SK-N-SH treated with all-trans-retinoic acid at 6 μM for 48 hours (cell line): ENCODE data around the gene HDAC11.

Experiments used
- ATAC-seq: fragments of 200-7000 bp; cut with Tn5 transposase; 3 replicates; pipeline ENCODE4 v1.9.1; 2020; ENCODE audit warnings: mild to moderate bottlenecking, moderate library complexity
- ARNTL ChIP-seq: fragments of 450-650 bp; formaldehyde crosslinking; IDR thresholded peaks from 2 replicates; pipeline ENCODE4 v1.5.0; 2020; ENCODE audit warnings: low read depth, mild to moderate bottlenecking, moderate library complexity, borderline replicate concordance
- CSDC2 ChIP-seq: fragments of 250-450 bp; sonication (Bioruptor Pico); IDR thresholded peaks from 2 replicates; pipeline ENCODE4 v1.5.0; 2020; ENCODE audit warnings: mild to moderate bottlenecking, moderate library complexity
- GLIS3 ChIP-seq: fragments of 250-450 bp; sonication (Bioruptor Pico); IDR thresholded peaks from 2 replicates; pipeline ENCODE4 v1.5.0; 2020; ENCODE audit warnings: mild to moderate bottlenecking, moderate library complexity
- ISL1 ChIP-seq: fragments of 250-450 bp; sonication (Bioruptor Pico); IDR thresholded peaks from 2 replicates; pipeline ENCODE4 v2.1.2; 2022; ENCODE audit warnings: mild to moderate bottlenecking, moderate library complexity
- OSR1 ChIP-seq: fragments of 250-450 bp; sonication (Bioruptor Pico); IDR thresholded peaks from 2 replicates; pipeline ENCODE4 v1.8.0; 2022; ENCODE audit warnings: moderate library complexity, mild to moderate bottlenecking, inconsistent platforms
- PPARA ChIP-seq: fragments of 250-450 bp; sonication (Bioruptor Pico); IDR thresholded peaks from 2 replicates; pipeline ENCODE4 v1.5.0; 2020; ENCODE audit warnings: mild to moderate bottlenecking, borderline replicate concordance
- RARB ChIP-seq: fragments of 250-450 bp; sonication (Bioruptor Pico); IDR thresholded peaks from 2 replicates; pipeline ENCODE4 v1.8.0; 2021; ENCODE audit warnings: mild to moderate bottlenecking, moderate library complexity
- SNAI2 ChIP-seq: fragments of 250-450 bp; sonication (Bioruptor Pico); IDR thresholded peaks from 2 replicates; pipeline ENCODE4 v1.5.0; 2020; ENCODE audit warnings: mild to moderate bottlenecking, moderate library complexity
- TOX ChIP-seq: fragments of 250-450 bp; sonication (Bioruptor Pico); IDR thresholded peaks from 2 replicates; pipeline ENCODE4 v1.8.0; 2021; ENCODE audit warnings: mild to moderate bottlenecking, moderate library complexity, borderline replicate concordance
- ZC3H10 ChIP-seq: fragments of 250-450 bp; sonication (Bioruptor Pico); IDR thresholded peaks from 2 replicates; pipeline ENCODE4 v1.5.1; 2021; ENCODE audit warnings: mild to moderate bottlenecking, moderate library complexity
- ZFP3 ChIP-seq: fragments of 250-450 bp; sonication (Bioruptor Pico); IDR thresholded peaks from 2 replicates; pipeline ENCODE4 v1.5.0; 2020; ENCODE audit warnings: mild to moderate bottlenecking, moderate library complexity
- ZNF565 ChIP-seq: fragments of 450-650 bp; formaldehyde crosslinking; conservative IDR thresholded peaks from 2 replicates; pipeline ENCODE4 v1.5.0; 2020; ENCODE audit warnings: low read depth, mild to moderate bottlenecking, moderate library complexity
- ZNF70 ChIP-seq: fragments of 450-650 bp; formaldehyde crosslinking; IDR thresholded peaks from 2 replicates; pipeline ENCODE4 v1.5.0; 2020; ENCODE audit warnings: mild to moderate bottlenecking, moderate library complexity
- ZNF8 ChIP-seq: fragments of 450-650 bp; formaldehyde crosslinking; IDR thresholded peaks from 2 replicates; pipeline ENCODE4 v1.5.0; 2020; ENCODE audit warnings: mild to moderate bottlenecking, moderate library complexity
- TF ChIP-seq, protein P1 (sequence below): fragments of 250-450 bp; sonication (Bioruptor Pico); IDR thresholded peaks from 2 replicates; pipeline ENCODE4 v1.8.0; 2021; ENCODE audit warnings: low read depth, mild to moderate bottlenecking, moderate library complexity, borderline replicate concordance
- TF ChIP-seq, protein P2 (sequence below): fragments of 250-450 bp; sonication (Bioruptor Pico); IDR thresholded peaks from 2 replicates; pipeline ENCODE4 v1.5.1; 2020; ENCODE audit warnings: low read depth, mild to moderate bottlenecking, moderate library complexity
- TF ChIP-seq, protein P3 (sequence below): fragments of 250-450 bp; sonication (Bioruptor Pico); IDR thresholded peaks from 2 replicates; pipeline ENCODE4 v1.5.1; 2021; ENCODE audit warnings: mild to moderate bottlenecking, moderate library complexity
- TF ChIP-seq, protein P4 (sequence below): fragments of 250-450 bp; sonication (Bioruptor Pico); IDR thresholded peaks from 2 replicates; pipeline ENCODE4 v1.5.0; 2020; ENCODE audit warnings: mild to moderate bottlenecking, moderate library complexity
- TF ChIP-seq, protein P5 (sequence below): fragments of 250-450 bp; sonication (Bioruptor Pico); IDR thresholded peaks from 2 replicates; pipeline ENCODE4 v1.8.0; 2020; ENCODE audit warnings: mild to moderate bottlenecking, moderate library complexity, borderline replicate concordance

Gene HDAC11

DNA sequence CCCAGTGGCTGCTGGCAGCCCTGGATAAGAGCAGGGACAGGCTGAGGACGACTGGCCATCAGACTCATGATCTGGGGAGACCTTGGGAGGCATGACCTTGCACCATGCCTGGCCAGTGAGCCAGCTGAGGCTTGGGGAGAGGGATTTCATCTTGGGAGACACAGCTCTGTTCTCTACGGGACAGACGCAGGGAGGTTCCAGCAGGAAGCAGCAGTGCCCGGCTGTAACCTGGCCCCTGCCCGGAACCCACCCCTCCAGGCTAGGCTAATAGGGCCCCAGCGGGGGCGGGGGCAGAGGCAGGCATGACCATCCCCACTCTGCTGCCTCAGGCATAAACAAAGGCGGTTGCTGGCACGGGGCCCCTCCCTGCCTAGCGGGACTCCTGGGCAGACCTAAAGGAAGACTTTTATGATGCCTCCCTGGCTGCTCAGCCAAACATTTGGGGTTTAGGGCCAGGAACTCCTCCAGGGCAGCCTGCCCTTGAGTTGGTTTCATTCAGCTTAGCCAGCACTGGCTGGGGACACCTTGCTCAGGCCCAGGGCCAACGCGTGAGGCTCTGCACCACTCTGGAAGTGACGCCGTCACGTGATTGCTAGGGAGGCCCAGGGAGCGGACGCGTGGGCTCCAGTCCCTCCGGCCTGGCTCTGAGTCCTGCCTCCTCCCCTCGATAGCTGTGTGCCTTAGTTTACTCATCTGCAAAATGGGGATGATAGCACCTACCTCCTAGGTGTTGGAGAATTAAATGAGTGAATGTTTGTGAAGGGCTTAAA lies 27.6 kb downstream of the HDAC11 start (continued):
- TF ChIP-seq, protein P1, sequence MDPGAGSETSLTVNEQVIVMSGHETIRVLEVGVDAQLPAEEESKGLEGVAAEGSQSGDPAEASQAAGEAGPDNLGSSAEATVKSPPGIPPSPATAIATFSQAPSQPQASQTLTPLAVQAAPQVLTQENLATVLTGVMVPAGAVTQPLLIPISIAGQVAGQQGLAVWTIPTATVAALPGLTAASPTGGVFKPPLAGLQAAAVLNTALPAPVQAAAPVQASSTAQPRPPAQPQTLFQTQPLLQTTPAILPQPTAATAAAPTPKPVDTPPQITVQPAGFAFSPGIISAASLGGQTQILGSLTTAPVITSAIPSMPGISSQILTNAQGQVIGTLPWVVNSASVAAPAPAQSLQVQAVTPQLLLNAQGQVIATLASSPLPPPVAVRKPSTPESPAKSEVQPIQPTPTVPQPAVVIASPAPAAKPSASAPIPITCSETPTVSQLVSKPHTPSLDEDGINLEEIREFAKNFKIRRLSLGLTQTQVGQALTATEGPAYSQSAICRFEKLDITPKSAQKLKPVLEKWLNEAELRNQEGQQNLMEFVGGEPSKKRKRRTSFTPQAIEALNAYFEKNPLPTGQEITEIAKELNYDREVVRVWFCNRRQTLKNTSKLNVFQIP: no peak

DNA sequence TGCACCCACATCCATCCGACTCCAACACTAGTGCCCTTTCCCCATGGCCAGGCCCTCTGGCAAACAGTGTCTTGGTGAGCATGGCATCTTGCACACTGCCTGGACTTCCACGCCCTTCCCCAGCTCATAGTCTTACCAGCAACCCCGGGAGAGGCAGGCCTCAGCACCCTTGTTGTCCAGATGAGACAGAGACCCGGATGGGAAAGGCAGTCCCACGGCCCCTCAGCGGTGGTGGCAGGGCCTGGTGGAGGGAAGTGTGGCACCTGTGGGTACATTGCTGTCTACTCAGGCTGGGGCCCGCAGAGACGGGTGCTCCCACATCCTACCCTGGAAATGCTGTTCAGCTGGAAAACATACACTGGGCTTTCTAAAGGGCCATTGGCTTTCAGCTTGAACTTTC lies 28.4 kb downstream of the HDAC11 start:
- ATAC-seq: no peak
- no peak for TF ChIP-seq SNAI2 (CRISPR knock-in tag)
- no peak for TF ChIP-seq ZNF565 (CRISPR knock-in tag)
- no peak for TF ChIP-seq OSR1
- TF ChIP-seq GLIS3: no peak
- TF ChIP-seq CSDC2 (CRISPR knock-in tag): no peak
- TF ChIP-seq RARB: no peak
- no peak for TF ChIP-seq ZC3H10 (CRISPR knock-in tag)
- no peak for TF ChIP-seq TOX (CRISPR knock-in tag)
- TF ChIP-seq ZNF8 (CRISPR knock-in tag): no peak
- no peak for TF ChIP-seq ARNTL (CRISPR knock-in tag)
- TF ChIP-seq, protein P2, sequence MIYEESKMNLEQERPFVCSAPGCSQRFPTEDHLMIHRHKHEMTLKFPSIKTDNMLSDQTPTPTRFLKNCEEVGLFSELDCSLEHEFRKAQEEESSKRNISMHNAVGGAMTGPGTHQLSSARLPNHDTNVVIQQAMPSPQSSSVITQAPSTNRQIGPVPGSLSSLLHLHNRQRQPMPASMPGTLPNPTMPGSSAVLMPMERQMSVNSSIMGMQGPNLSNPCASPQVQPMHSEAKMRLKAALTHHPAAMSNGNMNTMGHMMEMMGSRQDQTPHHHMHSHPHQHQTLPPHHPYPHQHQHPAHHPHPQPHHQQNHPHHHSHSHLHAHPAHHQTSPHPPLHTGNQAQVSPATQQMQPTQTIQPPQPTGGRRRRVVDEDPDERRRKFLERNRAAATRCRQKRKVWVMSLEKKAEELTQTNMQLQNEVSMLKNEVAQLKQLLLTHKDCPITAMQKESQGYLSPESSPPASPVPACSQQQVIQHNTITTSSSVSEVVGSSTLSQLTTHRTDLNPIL (CRISPR knock-in tag): no peak
- TF ChIP-seq ZNF70 (CRISPR knock-in tag): no peak
- no peak for TF ChIP-seq PPARA (CRISPR knock-in tag)
- TF ChIP-seq, protein P3, sequence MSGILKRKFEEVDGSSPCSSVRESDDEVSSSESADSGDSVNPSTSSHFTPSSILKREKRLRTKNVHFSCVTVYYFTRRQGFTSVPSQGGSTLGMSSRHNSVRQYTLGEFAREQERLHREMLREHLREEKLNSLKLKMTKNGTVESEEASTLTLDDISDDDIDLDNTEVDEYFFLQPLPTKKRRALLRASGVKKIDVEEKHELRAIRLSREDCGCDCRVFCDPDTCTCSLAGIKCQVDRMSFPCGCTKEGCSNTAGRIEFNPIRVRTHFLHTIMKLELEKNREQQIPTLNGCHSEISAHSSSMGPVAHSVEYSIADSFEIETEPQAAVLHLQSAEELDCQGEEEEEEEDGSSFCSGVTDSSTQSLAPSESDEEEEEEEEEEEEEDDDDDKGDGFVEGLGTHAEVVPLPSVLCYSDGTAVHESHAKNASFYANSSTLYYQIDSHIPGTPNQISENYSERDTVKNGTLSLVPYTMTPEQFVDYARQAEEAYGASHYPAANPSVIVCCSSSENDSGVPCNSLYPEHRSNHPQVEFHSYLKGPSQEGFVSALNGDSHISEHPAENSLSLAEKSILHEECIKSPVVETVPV (CRISPR knock-in tag): no peak
- TF ChIP-seq ZFP3 (CRISPR knock-in tag): no peak
- TF ChIP-seq ISL1 (CRISPR knock-in tag): no peak
- TF ChIP-seq, protein P4, sequence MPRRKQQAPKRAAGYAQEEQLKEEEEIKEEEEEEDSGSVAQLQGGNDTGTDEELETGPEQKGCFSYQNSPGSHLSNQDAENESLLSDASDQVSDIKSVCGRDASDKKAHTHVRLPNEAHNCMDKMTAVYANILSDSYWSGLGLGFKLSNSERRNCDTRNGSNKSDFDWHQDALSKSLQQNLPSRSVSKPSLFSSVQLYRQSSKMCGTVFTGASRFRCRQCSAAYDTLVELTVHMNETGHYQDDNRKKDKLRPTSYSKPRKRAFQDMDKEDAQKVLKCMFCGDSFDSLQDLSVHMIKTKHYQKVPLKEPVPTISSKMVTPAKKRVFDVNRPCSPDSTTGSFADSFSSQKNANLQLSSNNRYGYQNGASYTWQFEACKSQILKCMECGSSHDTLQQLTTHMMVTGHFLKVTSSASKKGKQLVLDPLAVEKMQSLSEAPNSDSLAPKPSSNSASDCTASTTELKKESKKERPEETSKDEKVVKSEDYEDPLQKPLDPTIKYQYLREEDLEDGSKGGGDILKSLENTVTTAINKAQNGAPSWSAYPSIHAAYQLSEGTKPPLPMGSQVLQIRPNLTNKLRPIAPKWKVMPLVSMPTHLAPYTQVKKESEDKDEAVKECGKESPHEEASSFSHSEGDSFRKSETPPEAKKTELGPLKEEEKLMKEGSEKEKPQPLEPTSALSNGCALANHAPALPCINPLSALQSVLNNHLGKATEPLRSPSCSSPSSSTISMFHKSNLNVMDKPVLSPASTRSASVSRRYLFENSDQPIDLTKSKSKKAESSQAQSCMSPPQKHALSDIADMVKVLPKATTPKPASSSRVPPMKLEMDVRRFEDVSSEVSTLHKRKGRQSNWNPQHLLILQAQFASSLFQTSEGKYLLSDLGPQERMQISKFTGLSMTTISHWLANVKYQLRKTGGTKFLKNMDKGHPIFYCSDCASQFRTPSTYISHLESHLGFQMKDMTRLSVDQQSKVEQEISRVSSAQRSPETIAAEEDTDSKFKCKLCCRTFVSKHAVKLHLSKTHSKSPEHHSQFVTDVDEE: no peak
- TF ChIP-seq, all 23 proteins: peak for 0

DNA sequence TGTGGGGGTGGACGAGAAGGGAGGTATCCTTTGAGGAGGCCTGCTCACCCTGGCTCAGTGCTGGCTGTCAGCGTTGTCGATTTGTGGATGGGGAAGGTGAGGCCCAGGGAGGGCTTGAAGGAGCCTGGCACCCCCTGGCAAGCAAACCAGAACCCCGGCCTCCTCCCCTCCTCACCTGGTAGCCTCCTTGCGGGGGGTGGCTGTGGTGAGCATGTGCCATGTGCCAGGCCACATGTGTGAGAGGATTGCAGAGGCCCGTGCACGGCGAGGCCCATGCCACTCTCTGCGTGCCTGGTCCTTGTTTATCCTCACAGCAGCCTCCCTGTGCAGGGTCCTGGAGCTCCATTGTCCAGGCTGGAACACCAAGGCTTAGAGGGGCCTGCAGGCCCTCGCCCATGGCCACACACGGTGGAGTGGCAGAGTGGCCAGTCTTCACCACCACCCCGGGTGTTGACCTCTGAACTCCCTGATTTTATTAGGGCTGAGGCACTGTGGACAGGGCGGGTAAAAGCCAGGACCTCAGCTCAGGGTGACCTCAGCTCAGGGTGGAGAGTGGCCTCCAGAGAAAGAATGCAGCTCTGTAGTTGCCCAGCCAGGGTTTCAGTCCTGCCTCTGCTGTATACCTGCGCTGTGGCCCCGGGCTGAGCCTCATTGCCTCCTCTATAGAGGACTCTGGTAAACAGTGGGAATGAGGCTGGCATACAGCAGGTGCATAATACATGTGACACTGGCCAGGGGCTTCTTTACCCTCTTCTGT lies 29.1 kb downstream of the HDAC11 start:
- TF ChIP-seq OSR1: no peak
- no peak for TF ChIP-seq PPARA (CRISPR knock-in tag)
- TF ChIP-seq TOX (CRISPR knock-in tag): no peak
- TF ChIP-seq, protein P1: no peak
- TF ChIP-seq, protein P3 (CRISPR knock-in tag): no peak
- no peak for TF ChIP-seq CSDC2 (CRISPR knock-in tag)
- no peak for TF ChIP-seq ZNF8 (CRISPR knock-in tag)
- TF ChIP-seq ZNF70 (CRISPR knock-in tag): no peak
- TF ChIP-seq, protein P2 (CRISPR knock-in tag): no peak
- TF ChIP-seq SNAI2 (CRISPR knock-in tag): no peak
- no peak for TF ChIP-seq ZNF565 (CRISPR knock-in tag)
- TF ChIP-seq ARNTL (CRISPR knock-in tag): no peak
- TF ChIP-seq ZFP3 (CRISPR knock-in tag): no peak
- TF ChIP-seq, protein P5, sequence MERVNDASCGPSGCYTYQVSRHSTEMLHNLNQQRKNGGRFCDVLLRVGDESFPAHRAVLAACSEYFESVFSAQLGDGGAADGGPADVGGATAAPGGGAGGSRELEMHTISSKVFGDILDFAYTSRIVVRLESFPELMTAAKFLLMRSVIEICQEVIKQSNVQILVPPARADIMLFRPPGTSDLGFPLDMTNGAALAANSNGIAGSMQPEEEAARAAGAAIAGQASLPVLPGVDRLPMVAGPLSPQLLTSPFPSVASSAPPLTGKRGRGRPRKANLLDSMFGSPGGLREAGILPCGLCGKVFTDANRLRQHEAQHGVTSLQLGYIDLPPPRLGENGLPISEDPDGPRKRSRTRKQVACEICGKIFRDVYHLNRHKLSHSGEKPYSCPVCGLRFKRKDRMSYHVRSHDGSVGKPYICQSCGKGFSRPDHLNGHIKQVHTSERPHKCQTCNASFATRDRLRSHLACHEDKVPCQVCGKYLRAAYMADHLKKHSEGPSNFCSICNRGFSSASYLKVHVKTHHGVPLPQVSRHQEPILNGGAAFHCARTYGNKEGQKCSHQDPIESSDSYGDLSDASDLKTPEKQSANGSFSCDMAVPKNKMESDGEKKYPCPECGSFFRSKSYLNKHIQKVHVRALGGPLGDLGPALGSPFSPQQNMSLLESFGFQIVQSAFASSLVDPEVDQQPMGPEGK: no peak
- TF ChIP-seq ISL1 (CRISPR knock-in tag): no peak
- ATAC-seq: no peak
